ENCODE data around the gene SMPDL3B.

The SMPDL3B gene, protein sequence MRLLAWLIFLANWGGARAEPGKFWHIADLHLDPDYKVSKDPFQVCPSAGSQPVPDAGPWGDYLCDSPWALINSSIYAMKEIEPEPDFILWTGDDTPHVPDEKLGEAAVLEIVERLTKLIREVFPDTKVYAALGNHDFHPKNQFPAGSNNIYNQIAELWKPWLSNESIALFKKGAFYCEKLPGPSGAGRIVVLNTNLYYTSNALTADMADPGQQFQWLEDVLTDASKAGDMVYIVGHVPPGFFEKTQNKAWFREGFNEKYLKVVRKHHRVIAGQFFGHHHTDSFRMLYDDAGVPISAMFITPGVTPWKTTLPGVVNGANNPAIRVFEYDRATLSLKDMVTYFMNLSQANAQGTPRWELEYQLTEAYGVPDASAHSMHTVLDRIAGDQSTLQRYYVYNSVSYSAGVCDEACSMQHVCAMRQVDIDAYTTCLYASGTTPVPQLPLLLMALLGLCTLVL

DNA sequence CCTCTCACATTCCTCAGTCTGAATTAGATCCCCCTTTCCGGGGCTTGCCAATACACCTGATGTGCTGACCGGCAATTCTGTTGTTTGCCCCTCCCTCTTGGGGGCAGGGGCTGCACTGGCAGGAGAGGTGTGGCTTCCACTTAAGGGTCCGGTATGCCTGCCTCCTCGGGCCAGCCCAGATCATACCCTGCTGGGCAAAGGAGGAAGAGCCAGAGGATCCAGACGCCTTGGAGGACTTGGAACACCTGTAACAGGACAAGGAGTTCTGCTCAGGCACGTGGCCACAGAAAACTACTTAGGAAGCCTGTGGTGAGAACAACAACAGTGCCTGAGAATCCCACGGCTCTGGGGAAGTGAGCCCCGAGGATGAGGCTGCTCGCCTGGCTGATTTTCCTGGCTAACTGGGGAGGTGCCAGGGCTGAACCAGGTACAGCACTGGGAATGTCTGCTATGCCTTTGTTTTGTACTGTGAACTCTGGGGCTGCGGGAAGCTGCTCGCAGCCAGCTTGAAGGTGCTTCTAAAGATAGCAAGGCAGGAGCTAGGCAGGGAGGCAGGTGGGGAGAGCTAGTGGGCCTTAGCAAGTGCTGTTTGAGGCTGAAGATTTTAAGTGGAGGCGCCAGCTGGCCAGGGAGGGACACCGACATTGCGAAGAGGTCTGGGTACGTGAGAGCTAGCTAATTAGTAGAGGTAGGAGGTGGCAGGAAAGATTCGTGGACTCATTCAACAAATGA lies at the start of gene SMPDL3B:
TSS of gene SMPDL3B (plus strand) at position 183 of the 732 bp plus-strand sequence. CDS start at position 367, 184 bp downstream.
- H3K27ac ChIP-seq (ENCODE audit: low read depth, low read length), result no peak within 1 kb of the TSS
- peaks cover 14 to 22% of the 10 kb centered on the region in 2 donors for H3K27me3 ChIP-seq (ENCODE audit: control insufficient read depth in 1 of 2, insufficient read depth in 2 of 2, low read length in 2 of 2)
- no peak within 1 kb of the TSS for H3K9ac ChIP-seq (ENCODE audit: low read length)
- peaks cover 5% of the 10 kb centered on the region for H3K4me1 ChIP-seq (ENCODE audit: insufficient read depth, low read length)
- no peak within 1 kb of the TSS for H3K4me3 ChIP-seq (ENCODE audit: low read depth in 1 of 2, low read length in 2 of 2)
- H3K9me3 ChIP-seq (ENCODE audit: low read length), result no peaks in the 10 kb centered on the region
- no peaks in the 10 kb centered on the region for H3K36me3 ChIP-seq (ENCODE audit: insufficient read depth, low read length)

DNA sequence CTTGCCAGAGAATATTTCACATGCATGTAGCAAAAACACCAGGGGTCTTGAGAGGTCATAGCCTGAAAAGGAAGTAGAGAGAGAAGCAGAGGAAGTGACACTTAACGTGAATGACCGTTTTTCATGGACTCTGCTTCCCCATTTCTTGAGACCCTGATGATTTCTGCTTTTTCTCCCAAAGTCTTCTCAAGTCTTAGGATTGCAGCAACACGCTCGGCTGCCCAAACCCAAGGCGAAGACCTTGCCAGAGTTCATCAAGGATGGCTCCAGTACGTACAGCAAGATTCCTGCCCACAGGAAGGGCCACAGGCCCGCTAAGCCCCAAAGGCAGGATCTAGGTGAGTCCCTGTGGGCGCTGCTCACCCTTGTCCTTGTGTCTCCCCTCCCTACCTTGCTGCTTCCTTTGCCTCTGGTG lies 49.7 kb upstream of the SMPDL3B start:
- Histone ChIP-seq H3K4me3 (ENCODE audit: low read depth in 1 of 2, low read length in 2 of 2) (no peak overlapping the region), H3K9ac (ENCODE audit: low read length) (no peak overlapping the region), H3K27me3 (ENCODE audit: control insufficient read depth in 1 of 2, insufficient read depth in 2 of 2, low read length in 2 of 2) (no peaks in the 10 kb centered on the region), H3K4me1 (ENCODE audit: insufficient read depth, low read length) (no peaks in the 10 kb centered on the region), H3K9me3 (ENCODE audit: low read length) (no peaks in the 10 kb centered on the region), H3K36me3 (ENCODE audit: insufficient read depth, low read length) (peaks cover 10% of the 10 kb centered on the region), H3K27ac (ENCODE audit: low read depth, low read length) (peak overlapping the region; percentile 58)

DNA sequence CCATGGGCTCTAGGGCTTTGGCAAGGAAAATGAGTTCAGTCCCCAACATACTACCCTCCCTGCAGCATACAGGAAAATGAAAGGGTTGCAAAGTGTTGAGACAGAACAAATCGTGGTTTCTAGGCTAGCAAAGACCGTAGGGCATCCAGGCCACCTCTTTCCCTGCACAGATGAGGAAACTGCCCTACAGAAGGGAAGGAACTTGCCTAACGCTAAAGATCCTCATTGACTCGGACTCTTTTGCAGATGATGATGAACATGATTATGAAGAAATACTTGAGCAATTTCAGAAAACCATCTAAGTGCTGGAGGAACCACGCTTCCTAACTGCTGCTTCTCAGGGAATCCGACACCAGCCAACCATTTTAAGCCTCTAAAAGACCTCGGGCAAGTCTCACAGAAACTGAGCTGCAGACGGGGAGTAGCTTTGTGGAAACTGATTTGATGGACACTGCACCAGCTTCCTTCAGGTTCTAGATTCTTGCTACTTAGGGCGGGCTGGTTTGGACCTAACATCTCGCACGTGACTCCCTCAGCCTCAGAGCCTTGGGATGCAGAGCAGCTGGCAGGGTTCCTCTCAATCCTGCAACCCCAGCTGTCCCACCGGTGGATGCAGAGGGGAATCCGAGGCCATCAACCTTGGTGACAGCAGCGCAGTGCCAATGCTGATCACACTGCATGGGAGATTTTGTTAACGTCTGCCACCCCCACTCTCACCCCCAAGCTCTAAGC lies 49.0 kb upstream of the SMPDL3B start:
- Histone ChIP-seq H3K9ac (ENCODE audit: low read length) (no peak overlapping the region), H3K27me3 (ENCODE audit: control insufficient read depth in 1 of 2, insufficient read depth in 2 of 2, low read length in 2 of 2) (no peaks in the 10 kb centered on the region), H3K27ac (ENCODE audit: low read depth, low read length) (peak overlapping the region; percentile 58), H3K4me3 (ENCODE audit: low read depth in 1 of 2, low read length in 2 of 2) (no peak overlapping the region), H3K4me1 (ENCODE audit: insufficient read depth, low read length) (no peaks in the 10 kb centered on the region), H3K9me3 (ENCODE audit: low read length) (no peaks in the 10 kb centered on the region), H3K36me3 (ENCODE audit: insufficient read depth, low read length) (peaks cover 10% of the 10 kb centered on the region)

DNA sequence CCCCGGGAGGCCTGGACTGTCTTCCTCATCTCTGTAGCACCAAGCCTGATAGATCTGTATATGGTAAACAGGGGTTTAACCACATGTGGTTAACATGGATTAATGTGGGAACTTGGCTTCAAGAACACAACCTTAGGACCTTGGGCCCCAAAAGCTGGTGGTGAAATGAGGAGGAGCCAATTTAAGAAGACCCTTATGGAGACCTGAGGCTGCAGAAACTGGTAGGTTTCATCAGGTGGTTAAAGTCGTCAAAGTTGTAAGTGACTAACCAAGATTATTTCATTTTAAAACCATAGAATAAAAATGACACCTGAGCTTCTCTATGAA lies 48.5 kb upstream of the SMPDL3B start:
- Histone ChIP-seq H3K36me3 (ENCODE audit: insufficient read depth, low read length) (peaks cover 15% of the 10 kb centered on the region), H3K27me3 (ENCODE audit: control insufficient read depth in 1 of 2, insufficient read depth in 2 of 2, low read length in 2 of 2) (no peaks in the 10 kb centered on the region), H3K27ac (ENCODE audit: low read depth, low read length) (no peak overlapping the region)

DNA sequence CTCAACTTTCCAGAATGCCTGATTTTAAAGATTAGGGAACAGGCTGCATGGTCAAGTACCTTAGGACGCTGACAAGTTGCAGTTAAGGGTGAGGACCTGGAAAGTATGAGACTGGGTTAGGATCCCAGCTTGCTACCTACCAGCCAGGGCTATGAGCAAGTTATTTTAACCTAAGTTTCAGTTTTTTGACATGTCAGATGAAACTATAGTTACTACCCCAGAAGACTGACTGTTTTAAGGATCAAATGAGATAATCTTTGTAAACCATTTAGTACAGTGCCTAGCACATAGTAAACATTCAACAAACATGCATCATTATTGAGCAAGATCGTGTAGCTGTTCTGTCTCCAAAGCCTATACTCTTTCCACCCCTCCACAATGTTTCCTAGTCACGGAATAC lies 48.1 kb upstream of the SMPDL3B start:
- no peaks in the 10 kb centered on the region for H3K9me3 ChIP-seq (ENCODE audit: low read length)
- H3K36me3 ChIP-seq (ENCODE audit: insufficient read depth, low read length), result peaks cover 19% of the 10 kb centered on the region
- H3K27ac ChIP-seq (ENCODE audit: low read depth, low read length), result no peak overlapping the region
- no peaks in the 10 kb centered on the region for H3K27me3 ChIP-seq (ENCODE audit: control insufficient read depth in 1 of 2, insufficient read depth in 2 of 2, low read length in 2 of 2)
- no peak overlapping the region for H3K4me3 ChIP-seq (ENCODE audit: low read depth in 1 of 2, low read length in 2 of 2)
- no peaks in the 10 kb centered on the region for H3K4me1 ChIP-seq (ENCODE audit: insufficient read depth, low read length)
- H3K9ac ChIP-seq (ENCODE audit: low read length), result no peak overlapping the region

More for the DNA sequence above, 48.5 kb upstream of the SMPDL3B start:
- H3K4me3 ChIP-seq (ENCODE audit: low read depth in 1 of 2, low read length in 2 of 2), result no peak overlapping the region
- no peaks in the 10 kb centered on the region for H3K9me3 ChIP-seq (ENCODE audit: low read length)
- H3K9ac ChIP-seq (ENCODE audit: low read length), result no peak overlapping the region
- no peaks in the 10 kb centered on the region for H3K4me1 ChIP-seq (ENCODE audit: insufficient read depth, low read length)

DNA sequence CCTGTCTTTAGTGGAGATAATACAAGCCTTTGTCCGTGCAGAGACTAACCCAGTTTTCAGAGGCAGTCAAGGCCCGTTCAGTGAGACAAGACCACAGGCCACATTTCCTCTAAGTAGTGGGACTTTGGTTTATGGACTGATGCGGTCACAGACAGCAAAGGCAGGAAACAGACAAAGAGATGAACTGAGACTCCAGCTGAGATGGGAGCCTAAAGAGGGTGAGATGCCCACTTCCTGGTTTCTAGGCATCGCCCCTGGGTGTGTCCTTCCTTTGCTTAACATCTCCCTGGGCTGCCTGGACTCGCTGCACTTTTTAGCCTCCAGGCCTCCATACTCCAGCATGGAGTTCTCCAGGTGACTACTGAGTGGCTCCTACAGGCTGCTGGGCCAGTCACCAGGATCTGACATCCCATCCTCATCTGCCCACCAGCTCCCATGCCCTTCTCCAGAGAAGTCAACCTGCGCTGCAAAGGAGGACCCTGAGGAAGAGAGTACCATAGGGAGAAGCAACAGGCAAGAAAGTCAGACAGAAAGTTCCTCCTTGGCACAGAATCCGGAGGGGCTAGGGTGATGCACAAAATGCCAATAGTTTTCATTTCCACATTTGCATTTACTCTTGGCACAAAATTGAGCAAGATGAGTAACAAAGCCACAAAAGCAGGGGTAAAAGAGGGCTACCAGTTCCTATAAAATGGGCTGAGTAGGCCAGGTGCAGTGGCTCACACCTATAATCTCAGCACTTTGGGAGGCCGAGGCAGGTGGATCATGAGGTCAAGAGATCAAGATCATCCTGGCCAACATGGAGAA lies 47.4 kb upstream of the SMPDL3B start:
- no peak overlapping the region for H3K9ac ChIP-seq (ENCODE audit: low read length)
- no peak overlapping the region for H3K27ac ChIP-seq (ENCODE audit: low read depth, low read length)
- H3K36me3 ChIP-seq (ENCODE audit: insufficient read depth, low read length), result peaks cover 26% of the 10 kb centered on the region

DNA sequence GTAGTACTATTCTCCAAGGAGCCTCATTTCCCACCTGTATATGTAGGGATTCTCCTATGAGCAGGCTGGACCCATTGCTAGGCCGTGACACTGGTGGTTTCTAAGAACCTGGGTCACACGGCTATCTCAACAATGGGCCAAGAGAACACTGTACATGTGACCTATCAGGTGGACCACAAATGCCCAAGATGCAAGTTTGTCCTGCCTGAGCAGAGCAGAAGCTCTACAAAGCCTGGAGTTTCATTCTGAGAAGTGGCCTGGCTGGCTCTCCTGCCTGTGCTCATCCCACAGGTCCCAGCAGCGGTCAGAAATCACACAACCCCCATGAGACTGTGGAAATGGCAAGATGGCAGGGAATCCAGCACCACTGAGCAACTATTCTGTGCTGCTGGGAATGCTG lies 45.3 kb upstream of the SMPDL3B start:
- H3K9me3 ChIP-seq (ENCODE audit: low read length), result no peaks in the 10 kb centered on the region
- no peak overlapping the region for H3K9ac ChIP-seq (ENCODE audit: low read length)
- no peak overlapping the region for H3K4me3 ChIP-seq (ENCODE audit: low read depth in 1 of 2, low read length in 2 of 2)
- peaks cover 47% of the 10 kb centered on the region for H3K36me3 ChIP-seq (ENCODE audit: insufficient read depth, low read length)
- no peak overlapping the region for H3K27ac ChIP-seq (ENCODE audit: low read depth, low read length)
- H3K27me3 ChIP-seq (ENCODE audit: control insufficient read depth in 1 of 2, insufficient read depth in 2 of 2, low read length in 2 of 2), result no peaks in the 10 kb centered on the region
- H3K4me1 ChIP-seq (ENCODE audit: insufficient read depth, low read length), result no peaks in the 10 kb centered on the region

More for the DNA sequence above, 47.4 kb upstream of the SMPDL3B start:
- Histone ChIP-seq H3K4me3 (ENCODE audit: low read depth in 1 of 2, low read length in 2 of 2) (no peak overlapping the region), H3K9me3 (ENCODE audit: low read length) (no peaks in the 10 kb centered on the region), H3K27me3 (ENCODE audit: control insufficient read depth in 1 of 2, insufficient read depth in 2 of 2, low read length in 2 of 2) (no peaks in the 10 kb centered on the region), H3K4me1 (ENCODE audit: insufficient read depth, low read length) (no peaks in the 10 kb centered on the region)

DNA sequence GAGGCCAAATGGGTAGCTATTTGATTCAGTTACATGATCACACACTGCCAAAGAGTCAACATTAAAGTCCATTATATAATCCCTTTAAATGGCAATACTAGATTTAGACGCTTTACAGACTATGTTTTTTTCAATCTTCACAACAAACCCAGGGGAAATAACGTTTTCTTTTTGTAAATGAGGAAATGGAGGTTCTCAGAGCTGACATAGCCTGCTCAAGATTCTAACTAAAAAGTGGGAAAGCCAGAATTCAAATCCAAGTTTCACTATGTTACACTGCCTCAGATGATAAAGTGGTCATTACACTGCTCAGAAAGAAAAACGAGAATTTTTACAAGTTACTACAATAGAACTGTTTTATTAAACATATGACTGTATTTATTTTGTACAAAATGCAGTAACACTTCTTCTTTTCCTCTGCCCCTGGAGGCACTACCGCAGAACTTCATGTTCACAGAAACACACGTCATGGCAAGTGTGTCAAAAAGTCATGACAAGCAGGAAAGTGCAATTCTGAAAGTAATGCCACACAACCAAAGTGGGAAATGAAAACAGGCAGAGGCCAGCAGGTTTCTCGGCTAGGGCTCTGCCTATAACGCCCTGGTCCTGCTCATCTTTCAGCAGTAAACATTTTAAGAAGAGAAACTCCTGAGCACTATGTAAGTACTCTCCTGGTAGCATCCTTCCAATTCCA lies 43.5 kb upstream of the SMPDL3B start:
- no peaks in the 10 kb centered on the region for H3K4me1 ChIP-seq (ENCODE audit: insufficient read depth, low read length)
- no peak overlapping the region for H3K9ac ChIP-seq (ENCODE audit: low read length)
- H3K9me3 ChIP-seq (ENCODE audit: low read length), result no peaks in the 10 kb centered on the region
- H3K27ac ChIP-seq (ENCODE audit: low read depth, low read length), result no peak overlapping the region
- H3K27me3 ChIP-seq (ENCODE audit: control insufficient read depth in 1 of 2, insufficient read depth in 2 of 2, low read length in 2 of 2), result no peaks in the 10 kb centered on the region
- H3K36me3 ChIP-seq (ENCODE audit: insufficient read depth, low read length), result peaks cover 59% of the 10 kb centered on the region
- H3K4me3 ChIP-seq (ENCODE audit: low read depth in 1 of 2, low read length in 2 of 2), result no peak overlapping the region

DNA sequence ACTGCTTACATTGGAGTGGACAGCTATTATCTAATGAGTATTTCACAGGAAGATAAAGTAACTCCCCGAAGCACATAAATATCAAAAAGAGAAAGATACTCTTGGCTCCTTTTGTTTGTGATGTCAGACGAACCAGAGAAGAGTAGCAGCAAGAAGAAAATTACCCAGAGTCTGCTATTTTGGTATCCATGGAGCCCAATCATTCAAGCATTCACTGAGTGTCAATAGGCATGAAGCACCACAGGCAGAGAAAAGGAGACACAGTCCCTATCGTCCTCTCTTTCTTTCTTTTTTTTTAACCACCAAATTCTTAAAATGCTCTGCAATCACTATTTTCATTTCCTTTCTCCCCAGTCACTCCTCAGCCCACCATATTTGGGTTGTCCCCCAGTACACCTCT lies 40.3 kb upstream of the SMPDL3B start:
- Histone ChIP-seq H3K36me3 (ENCODE audit: insufficient read depth, low read length) (peaks cover 58% of the 10 kb centered on the region), H3K27me3 (ENCODE audit: control insufficient read depth in 1 of 2, insufficient read depth in 2 of 2, low read length in 2 of 2) (no peaks in the 10 kb centered on the region), H3K4me3 (ENCODE audit: low read depth in 1 of 2, low read length in 2 of 2) (no peak overlapping the region), H3K9ac (ENCODE audit: low read length) (no peak overlapping the region), H3K4me1 (ENCODE audit: insufficient read depth, low read length) (no peaks in the 10 kb centered on the region), H3K9me3 (ENCODE audit: low read length) (no peaks in the 10 kb centered on the region), H3K27ac (ENCODE audit: low read depth, low read length) (no peak overlapping the region)

DNA sequence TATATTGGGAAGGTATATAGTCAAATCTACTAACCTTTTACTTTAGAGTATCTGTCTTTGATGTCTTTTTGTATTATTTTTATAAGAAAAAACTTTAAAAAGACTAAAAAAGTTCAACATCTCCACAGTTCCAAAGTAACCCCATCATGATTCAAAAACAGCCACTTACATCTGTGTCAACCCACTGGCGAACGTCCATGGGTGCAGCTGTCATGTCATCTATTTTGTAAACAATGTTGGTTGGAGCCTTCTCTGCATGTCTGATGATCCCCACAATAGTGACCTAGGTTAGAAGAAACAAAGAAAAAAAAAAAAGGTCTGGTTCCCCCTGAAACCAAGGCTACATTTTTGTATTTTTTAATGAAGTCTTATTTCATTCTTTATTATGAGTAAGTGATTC lies 28.0 kb upstream of the SMPDL3B start:
- Histone ChIP-seq H3K27ac (ENCODE audit: low read depth, low read length) (no peak overlapping the region), H3K27me3 (ENCODE audit: control insufficient read depth in 1 of 2, insufficient read depth in 2 of 2, low read length in 2 of 2) (no peaks in the 10 kb centered on the region), H3K4me3 (ENCODE audit: low read depth in 1 of 2, low read length in 2 of 2) (no peak overlapping the region), H3K36me3 (ENCODE audit: insufficient read depth, low read length) (peaks cover 25% of the 10 kb centered on the region), H3K4me1 (ENCODE audit: insufficient read depth, low read length) (no peaks in the 10 kb centered on the region), H3K9me3 (ENCODE audit: low read length) (no peaks in the 10 kb centered on the region), H3K9ac (ENCODE audit: low read length) (no peak overlapping the region)
